Measurements from ENCODE around the gene HERC4.
"Not testable (repeated sequence)": the region's sequence is repeated elsewhere in the genome, so short reads cannot be mapped to it uniquely, and the experiment has no call there.

The HERC4 gene

DNA sequence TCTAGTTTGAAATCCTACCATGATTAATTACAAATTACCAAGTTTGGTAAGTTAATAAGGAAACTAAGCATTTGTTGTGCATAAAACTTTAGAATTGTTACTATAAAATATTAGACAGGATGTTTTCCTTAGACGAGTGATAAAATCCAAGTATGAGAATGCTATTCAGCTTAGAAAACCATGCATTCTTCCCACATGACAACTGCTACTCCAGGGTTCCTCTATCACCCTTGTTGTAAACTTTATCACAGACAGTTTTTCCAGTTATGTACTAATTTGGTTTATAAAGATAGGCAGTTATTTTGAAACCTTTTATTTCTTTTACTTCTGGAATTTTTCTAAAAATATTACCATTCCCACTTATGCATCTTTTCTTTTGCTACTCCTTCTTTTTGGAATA, 138.7 kb downstream of the HERC4 start:
- no peak for DNase-seq

- DNase-seq, result no peak
Measured at GRCh38 chr10:67935223-67935622, 139.9 kb downstream of the HERC4 start.

- no peak for DNase-seq
Measured at GRCh38 chr10:67934336-67934735, 140.7 kb downstream of the HERC4 start.

GRCh38 chr10:67933199-67933598, 141.9 kb downstream of the HERC4 start:
- no peak for DNase-seq

- DNase-seq, result no peak
Measured at GRCh38 chr10:67926951-67927350, 148.1 kb downstream of the HERC4 start.

- DNase-seq, result no peak
Measured at GRCh38 chr10:67925449-67926005, 149.6 kb downstream of the HERC4 start.

- no peak for DNase-seq
Measured at GRCh38 chr10:67924136-67924535, 150.9 kb downstream of the HERC4 start.

DNA sequence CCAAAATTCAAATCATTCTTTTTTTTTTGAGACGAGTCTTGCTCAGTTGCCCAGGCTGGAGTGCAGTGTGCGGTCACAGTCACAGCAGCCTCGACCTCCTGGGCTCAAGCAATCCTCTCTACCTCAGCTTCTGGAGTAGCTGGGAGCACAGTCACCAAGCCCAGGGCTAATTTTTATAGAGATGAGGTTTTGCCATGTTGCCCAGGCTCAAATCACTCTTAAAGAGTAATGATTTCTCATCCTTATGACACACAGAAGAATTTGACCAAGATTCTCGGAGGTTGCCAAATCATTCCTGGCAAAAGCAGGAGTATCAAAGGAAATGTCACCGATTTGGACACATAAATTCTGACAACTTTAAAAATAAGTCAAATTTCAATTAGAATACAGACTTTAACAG, 151.5 kb downstream of the HERC4 start:
- DNase-seq, result no peak

DNA sequence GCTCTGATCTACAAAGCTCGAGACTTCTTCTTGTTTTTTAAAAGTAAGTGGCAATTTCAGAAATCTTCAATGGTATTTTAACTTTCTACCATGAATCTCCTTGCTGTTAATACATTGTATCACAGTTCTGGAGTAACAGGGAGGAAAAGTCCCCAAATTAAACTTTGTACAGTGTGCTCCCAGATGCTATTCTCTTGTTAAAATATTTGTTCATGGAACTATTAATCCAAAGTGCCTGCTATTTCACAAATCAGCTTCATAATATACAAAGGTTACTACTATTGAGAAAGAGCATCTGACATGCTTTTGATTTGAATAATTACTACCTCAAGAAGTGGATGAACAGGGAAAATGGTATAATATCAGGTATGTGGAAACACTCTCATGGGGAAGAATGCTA, 154.0 kb downstream of the HERC4 start:
- DNase-seq, result no peak

GRCh38 chr10:67917679-67918078, 157.4 kb downstream of the HERC4 start:
- no peak for DNase-seq

GRCh38 chr10:67917169-67917568, 157.9 kb downstream of the HERC4 start:
- no peak for DNase-seq

DNA sequence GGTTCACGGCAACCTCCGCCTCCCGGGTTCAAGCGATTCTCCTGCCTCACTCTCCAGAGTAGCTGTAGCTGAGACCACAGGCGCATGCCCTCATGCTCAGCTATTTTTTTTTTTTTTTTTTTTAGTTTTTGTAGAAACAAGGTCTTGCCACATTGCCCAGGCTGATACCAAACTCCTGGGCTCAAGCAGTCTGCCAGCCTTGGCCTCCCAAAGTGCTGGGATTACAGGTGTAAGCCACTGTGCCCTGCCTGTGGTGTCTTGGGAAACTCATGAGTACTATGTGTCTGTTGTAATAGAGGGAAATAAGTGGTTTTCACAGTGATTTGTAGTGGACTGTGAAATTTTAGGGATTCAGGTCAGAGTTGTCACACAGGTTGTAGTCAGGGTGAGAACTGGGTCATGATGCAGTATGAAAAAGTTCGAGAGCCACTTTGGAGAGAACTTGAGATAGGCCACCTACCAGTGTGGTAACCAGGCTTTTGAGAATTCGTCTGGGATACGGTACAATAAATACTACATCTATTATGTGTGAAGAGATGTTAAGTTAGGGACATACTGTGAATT, 160.2 kb downstream of the HERC4 start:
- DNase-seq, result no peak

GRCh38 chr10:67912331-67912946, 162.6 kb downstream of the HERC4 start:
- no peak for DNase-seq

DNA sequence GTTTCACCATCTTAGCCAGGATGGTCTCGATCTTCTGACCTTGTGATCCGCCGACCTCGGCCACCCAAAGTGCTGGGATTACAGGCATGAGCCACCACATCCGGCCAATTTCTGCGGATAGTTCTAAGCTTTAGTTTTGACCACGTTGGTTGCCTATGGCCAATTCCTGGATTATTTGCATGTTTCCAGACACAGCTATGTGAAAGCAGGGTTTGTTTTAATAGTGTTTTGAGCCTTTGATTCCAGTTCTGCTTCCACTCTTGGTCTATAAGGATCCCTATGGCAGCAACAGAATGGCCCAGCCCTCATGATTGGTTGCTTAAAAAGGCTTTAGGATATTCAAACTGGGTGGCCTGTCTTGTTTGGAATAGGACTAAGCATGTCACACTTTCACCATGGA, 171.5 kb downstream of the HERC4 start:
- no peak for DNase-seq

DNA sequence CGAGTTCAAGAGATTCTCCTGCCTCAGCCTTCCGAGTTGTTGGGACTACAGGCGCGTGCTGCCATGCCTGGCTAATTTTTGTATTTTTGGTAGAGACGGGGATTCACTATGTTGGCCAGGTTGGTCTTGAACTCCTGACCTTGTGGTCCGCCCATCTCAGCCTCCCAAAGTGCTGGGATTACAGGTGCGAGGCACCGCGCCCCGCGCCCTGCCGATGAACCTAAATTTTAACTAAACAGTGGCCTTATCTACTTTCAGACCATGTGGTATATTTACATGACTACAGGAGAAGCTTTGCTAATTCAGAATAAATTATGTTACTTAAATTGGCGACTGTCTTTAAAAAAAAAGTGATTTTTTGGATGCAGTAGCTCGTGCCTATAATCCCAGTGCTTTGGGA, 181.4 kb downstream of the HERC4 start:
- no peak for DNase-seq

DNA sequence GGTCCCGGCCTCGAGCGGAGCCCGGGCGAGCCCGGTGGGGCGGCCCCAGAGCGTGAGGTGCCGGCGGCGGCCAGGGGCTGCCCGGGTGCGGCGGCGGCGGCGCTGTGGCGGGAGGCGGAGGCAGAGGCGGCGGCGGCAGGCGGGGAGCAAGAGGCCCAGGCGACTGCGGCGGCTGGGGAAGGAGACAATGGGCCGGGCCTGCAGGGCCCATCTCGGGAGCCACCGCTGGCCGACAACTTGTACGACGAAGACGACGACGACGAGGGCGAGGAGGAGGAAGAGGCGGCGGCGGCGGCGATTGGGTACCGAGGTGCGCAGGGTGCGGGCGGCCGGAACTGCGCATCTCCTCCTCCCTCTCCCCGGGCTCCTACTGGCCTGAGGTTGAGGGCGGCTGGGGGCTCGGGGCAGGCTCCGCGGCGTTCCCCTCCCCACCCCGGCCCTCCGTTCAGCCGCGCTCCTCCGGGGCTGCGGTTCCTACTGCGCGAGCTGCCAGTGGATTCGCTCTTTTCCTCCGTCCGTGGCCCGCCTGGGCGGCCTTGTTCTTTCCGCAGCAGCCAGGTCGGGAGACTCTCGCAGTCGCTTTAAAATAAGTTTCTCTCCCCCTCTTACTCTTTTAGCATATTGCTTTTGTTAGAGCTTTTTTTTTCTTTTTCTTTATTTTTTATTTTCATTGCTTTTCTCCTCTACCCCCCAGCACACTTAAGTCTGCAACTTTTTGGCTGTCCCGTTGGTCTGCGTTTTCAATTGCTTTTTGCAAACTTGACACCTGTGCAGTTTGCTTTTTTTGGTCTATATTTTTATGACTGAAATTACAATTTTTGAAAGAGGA, 190.0 kb downstream of the HERC4 start:
- DNase-seq, result peak in 1 of 2 experiments; percentile 54

DNA sequence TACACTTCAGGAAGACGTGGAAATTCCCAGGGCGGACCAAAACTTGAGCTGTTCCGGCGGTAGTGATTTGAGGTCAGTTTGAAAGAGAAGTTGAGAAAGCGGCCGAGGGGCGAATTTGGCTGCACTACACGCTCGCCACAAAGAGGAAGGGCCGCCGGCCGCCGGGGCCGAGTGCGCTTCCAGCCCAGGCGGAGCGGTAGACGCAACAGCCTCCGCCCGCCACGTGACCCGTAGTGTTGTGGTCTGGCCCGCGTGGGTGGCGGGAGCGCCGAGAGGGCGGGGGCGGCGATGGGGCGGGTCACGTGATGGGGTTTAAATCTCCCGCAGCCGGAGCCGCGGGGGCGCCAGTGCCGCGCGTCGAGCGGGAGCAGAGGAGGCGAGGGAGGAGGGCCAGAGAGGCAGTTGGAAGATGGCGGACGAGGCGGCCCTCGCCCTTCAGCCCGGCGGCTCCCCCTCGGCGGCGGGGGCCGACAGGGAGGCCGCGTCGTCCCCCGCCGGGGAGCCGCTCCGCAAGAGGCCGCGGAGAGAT, 190.7 kb downstream of the HERC4 start, which contains the start of gene SIRT1:
SIRT1 (plus strand) TSS at position 344 of the 529 bp plus-strand sequence; CDS start at position 410, 66 bp downstream.
- DNase-seq, result peak; percentile 84

DNA sequence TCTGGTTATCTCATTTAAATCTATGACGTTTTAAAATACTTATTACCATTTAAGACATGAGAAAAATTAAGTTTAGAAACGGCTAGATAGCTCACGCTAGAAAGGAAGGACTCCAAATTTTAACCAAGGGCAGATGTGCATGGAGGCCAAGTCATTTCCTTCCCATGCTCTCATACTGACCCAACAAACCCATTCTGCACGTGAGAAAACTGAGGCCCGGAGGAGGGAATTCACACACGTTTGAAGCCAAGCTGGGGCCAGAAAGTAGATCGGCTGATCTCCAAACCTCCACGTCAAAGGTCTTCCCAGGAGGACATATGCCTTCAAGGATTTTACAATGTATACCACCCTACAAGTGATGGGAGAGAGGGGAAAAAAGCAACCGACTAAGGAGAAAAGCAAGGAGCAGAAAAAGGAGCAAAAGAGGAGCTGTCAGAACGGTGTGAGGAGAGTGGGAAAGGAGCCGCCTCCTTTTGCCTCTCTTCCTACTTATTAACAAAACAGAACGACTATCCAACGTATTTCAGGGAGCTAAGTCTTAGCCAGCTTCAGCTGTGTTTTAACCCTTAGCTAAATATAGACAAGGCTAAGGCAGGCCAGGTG, 191.3 kb downstream of the HERC4 start:
- no peak for DNase-seq

- DNase-seq, result no peak
Measured at GRCh38 chr10:67878133-67878532, 196.9 kb downstream of the HERC4 start.

- not testable (repeated sequence) for DNase-seq
Measured at GRCh38 chr10:67877421-67877820, 197.7 kb downstream of the HERC4 start.

GRCh38 chr10:67875340-67876238, 199.5 kb downstream of the HERC4 start:
- no peak for DNase-seq

All from SW 1271 (cell line).